Effector CD4-positive, alpha-beta T cell (primary cell): ENCODE results near the gene ADCY5.

Experiments used
- DNase-seq: peaks from one replicate; pipeline ENCODE4 v3.0.0-alpha.2; 2020

ADCY5 gene

DNA sequence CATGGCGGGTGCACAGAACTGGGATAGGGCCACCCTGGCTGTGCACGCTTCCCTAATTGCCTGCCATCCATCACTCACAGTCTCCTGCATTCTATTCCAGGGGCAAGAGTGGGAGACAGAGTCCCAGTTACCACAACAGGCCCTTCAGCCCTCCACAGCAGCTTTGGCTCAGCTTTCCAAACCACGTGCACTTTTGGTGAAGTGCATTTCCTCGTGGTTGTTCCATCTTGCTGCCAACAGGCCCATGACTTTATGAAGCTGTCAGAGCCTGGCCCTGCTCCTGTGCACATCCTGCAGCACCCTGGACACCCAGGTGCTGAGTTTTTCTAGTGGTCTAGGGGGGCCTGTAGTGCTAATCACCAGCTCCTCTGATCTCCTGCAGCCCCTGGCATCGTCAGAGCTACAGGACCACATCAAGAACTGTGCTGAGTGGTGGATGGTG lies 110.2 kb downstream of the ADCY5 start:
- no peak for DNase-seq

DNA sequence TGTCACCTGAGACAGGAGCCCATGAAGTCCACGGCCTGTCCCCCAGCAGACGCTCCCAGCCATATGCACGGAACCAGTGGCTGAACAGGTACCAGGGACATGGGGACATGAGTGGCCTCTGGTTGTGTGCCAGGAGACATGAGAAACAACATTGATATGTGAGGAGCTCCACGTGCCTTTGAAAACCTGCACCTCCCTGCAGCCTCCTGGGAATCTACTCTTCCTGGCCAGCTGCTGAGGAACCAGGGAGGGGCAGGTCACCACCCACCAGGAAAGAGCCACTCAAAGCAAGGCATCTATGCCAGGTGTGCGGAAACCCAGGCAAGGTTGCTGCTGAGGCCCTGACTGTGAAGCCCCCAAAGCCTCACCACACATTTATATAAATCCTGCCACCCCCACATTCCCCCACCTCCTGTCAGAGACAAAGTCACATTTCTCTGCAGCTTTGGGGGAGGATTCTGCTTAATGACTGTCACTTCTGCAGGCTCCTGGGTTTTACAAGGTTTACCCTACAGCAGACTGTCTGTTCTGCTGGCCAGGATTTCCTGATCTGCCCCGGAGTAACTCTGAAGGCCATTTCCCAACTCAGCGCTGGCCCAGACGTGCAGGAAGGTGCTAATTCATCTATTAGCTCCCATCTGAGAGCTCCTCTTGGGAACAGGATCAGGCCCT lies 110.8 kb downstream of the ADCY5 start:
- no peak for DNase-seq

DNA sequence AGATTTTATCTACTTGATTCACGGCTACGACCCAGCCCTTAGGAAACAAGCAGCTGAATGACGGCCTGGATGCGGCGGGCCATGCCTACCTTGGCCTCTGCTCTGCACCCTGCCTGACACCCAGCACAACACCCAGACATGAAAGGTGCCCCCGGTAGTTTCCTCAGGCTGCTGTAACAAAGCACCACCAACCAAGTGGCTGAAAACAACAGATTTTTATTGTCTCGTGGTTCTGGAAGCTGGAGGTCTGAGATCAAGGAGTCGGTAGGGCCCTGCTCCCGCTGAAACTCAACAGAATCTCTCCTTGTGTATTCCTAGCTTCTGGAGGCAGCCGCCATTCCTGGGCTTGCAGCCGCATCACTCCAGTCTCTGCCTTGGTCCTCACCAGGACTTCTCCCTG lies 111.7 kb downstream of the ADCY5 start:
- no peak for DNase-seq

DNA sequence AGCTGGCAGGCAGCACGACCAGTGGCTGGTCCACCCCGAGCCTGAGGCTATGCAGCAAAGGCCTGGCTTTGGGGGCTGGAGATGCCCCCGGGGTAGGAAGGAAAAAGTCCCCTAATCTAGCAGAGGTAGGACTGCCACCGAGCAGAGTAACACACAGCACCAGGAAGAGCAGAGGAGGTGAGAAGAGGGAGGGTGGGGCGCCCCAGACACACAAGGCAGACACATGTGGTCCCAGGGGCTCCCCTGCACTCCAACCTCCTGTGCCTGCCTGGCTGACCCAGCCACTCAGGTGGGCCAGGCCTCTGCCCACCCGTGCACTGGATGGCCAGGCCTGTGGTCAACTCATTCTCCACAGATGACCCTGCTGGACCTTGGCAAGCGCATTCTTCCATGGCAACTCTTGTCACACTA lies 112.4 kb downstream of the ADCY5 start:
- DNase-seq: no peak

DNA sequence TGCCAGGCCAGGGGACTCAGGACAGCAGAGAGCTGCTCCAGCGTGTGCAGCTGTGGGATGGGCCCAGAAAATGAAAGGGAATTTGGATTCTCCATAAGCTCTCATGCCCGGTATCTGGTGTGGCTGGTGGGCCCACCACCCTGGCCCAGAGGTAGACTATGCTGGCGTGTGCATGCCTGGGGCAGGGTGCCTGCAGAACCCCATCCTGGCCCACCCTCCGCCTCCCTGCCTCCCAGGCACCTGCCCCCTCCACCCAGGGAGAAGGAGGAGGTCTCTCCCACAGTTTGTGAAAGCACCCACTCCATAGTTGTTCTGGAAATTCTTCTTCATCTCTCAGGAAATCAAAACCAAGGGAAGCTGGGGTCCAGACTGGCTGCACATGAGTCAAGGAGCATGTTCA lies 112.9 kb downstream of the ADCY5 start:
- DNase-seq: no peak

DNA sequence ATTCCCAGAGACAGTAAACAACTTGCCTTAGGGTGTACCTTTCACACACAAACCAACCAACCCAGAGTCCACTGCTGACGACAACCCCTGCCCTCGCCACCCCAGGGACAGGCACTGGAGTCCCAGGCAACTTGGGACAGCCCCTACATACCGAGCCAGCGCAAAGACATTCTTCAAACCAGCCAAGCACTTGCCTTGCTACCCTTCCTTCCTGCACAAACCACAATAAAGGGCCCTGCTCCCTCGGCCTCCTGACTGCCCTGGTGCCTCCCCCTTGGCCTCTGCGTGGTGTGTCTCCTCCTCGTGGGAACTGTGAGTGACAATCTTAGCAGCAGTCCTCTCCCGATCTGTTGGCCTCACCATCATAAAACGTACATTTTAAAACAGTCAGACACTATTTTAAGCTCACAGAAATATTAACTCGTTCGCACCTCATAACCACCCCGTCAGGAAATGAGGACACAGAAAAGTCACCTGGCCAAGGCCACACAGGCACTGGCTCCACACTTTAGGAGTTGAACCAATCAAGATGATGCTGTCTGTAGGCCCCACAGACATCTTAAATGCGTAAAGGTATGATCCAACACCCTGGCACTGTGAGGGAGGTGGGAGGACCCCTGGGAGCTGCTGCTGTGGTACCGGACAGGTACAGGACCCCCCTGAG lies 113.8 kb downstream of the ADCY5 start:
- no peak for DNase-seq

DNA sequence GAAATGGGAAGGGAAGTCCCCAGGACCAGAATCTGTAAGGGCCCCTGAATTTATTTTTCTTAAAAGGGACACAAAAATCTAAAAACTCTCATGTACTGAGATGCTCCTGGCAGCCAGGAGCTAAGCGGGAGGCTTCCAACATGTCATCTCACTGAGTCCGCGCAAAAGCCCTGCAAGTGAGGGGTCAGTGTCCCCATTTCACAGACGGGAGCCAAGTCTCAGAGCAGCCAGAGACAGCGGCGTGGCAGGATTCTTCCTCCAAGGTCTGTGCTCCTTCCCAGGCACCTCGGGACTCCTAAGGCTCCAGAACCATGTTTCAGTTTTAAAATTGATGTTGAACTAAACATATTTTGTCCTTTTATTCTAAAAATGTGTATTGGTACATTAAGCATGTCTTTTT lies 114.8 kb downstream of the ADCY5 start:
- DNase-seq: no peak

DNA sequence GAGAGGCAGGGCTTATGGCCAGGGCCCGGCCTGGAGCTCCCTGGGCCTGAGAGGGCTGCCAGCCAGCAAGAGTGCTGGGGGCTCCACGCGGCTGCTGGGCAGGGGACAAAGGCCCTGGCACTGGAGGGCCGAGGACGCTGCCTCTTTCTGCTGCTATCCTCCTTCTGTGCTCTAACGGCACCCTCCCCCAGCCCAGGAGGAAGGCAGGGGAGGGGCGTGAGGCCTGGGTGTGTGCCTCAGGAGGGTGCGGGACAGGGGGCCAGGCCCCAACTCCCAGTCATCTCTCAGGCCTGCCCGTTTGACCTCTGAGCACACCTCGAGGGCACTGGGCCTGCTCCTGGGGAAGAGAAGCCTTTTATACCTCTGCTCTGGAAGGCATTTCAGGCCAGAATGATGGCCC lies 115.5 kb downstream of the ADCY5 start:
- DNase-seq: no peak

DNA sequence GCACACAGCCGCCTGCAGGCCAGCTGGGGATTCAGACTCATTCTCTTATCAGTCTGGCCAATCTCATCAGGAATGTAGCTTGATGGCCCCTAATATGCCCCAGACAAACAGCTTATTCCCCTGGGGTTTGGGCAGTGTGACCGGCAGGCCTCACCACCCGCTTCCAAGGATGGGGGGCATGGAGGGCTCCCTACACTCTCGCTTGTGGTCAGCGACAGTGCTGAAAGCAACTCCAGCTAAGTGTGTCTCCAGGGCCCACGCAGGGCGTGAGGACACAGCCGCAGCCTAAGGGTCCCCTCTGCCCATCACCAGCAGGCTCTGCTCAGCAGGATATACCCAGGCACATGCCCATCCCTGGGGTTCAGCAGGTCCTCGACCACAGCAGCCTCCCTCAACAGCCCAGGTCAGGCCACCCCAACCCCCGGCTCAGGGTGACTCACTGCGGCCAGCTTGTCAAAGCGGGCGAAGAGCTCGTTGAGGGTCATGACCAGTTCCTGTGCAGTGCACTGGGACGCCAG lies 116.7 kb downstream of the ADCY5 start:
- no peak for DNase-seq

DNA sequence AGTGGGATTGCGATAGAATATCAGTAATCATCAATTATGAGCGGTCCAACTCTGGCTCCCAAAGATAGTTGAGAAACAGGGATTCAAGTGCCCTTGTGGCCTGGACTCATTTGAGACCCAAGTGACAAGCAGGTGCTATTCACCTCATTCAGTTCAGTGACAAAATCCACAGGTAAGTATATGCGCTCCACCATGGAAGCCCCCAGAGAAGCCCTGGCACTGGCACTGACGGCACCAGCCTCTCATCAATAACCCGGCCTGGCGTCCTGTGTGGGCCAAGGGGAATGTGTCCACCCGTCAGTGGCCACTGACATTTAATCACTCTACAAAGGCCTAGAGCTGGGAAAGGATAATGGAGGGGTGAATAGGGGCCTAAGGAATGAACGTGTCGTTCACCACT lies 117.2 kb downstream of the ADCY5 start:
- no peak for DNase-seq

DNA sequence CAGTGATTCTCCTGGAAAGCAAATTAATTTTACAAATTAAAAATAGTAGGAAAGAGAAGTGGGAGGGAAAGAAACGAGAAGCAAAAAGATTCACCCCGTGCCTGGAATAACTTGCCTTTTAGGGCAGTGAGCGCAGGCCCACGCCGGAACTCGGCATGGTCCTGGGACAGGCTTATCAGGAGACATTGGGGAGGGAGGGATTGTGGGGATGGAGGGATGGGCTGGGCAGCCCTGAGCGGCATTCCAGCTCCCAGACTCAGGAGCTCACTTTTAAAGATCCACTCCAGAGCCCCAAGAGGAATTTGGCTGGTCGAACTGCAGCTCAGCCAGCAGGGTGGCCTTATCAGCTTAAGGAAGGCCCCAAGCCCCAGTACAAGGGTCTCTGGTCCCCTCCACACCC lies 117.9 kb downstream of the ADCY5 start:
- no peak for DNase-seq

DNA sequence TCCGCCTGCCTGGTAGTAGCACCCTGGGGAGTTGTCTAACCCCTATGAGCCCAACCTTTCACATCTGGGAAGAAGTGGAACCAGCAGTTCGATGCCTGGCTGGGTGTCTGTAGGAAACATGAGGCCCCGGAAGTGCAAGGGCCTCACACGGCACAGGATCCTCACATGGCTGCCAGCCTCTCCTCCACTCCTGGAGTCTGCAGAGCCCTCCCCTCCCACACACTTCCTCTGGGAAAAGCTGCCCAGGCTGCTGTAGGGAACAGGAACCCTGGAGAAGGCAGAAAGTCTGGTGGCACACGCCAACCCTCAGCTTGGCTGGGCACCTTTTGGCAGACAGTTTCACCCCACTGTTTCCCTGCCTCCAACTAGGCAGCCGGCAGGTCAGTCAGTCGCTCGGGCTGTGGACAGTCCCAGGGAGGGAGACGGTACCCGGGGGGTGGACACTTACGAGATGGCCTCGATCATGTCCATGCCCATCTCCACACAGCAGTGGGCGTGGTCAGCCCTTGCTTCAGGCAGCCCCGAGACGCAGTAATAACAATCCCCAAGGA lies 118.4 kb downstream of the ADCY5 start:
- DNase-seq: no peak

DNA sequence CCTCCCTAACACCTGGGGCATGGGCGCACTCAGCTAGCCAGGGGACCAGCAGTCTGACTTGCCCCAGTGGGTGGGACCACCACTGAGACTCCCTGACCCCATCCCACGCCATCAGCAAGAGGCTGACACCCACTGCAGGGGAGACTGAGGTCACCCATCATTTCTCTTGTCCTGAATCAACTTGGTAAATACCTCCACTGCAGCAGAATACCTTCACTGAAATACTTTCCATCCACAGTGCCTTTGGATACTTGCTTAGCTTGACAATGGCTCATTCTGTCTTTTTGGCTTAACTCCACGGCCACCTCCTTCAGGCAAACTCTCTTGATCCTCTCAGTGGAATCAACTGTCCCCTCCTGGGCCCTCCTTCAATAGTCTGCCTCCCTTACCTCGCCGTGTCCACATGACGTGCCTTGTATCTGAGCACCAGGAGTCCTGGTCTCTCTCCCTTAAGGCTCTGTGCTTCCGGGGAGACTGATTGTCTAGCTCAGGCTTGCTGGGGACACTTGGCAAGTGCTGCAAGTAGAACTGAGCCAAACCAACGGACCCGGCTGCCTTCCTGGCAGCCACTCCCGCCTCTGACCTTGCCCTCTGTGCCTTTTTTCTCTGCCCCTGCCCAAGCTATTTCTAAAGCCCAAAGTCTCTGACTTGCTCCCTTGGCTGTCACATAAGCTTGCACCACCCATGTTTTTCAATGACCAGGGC lies 119.1 kb downstream of the ADCY5 start:
- DNase-seq: no peak

DNA sequence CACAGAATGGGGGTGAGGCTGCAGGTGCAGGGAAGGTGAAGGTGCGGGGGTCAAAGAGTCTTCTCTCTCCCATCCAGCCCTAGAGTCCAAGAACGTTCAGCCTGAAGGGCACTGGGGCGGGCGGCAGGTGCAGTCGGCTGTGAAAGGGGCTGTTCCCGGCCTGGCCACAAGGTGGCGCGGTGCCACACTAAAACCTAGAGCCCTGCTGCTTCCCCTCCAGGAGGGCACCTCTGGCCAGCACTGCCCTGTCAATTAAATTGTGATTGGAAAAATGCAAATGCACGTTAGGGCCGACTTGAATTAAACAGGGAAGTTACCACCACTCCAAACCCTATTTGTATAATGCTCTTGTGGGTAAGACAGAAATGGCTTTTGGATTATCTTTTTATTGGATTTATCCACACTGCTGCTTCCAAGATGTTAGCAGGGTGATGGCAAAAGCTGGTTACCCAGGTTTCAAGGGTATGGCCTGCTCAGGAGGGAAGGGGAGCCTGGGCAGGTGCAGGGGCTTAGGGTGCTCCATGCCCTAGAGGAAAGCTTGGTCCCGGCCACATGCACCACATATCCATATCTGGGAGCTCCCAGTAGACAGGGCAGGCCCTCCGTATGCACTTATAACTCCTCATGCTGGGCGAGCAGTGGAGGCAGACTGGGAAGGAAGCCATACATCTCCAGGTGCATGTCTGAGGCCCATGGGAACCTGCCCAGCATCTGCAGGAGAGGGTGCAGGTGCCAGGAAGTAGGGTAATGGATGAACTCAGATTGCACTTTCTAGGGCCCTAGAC lies 119.8 kb downstream of the ADCY5 start:
- DNase-seq: peak; percentile 57

DNA sequence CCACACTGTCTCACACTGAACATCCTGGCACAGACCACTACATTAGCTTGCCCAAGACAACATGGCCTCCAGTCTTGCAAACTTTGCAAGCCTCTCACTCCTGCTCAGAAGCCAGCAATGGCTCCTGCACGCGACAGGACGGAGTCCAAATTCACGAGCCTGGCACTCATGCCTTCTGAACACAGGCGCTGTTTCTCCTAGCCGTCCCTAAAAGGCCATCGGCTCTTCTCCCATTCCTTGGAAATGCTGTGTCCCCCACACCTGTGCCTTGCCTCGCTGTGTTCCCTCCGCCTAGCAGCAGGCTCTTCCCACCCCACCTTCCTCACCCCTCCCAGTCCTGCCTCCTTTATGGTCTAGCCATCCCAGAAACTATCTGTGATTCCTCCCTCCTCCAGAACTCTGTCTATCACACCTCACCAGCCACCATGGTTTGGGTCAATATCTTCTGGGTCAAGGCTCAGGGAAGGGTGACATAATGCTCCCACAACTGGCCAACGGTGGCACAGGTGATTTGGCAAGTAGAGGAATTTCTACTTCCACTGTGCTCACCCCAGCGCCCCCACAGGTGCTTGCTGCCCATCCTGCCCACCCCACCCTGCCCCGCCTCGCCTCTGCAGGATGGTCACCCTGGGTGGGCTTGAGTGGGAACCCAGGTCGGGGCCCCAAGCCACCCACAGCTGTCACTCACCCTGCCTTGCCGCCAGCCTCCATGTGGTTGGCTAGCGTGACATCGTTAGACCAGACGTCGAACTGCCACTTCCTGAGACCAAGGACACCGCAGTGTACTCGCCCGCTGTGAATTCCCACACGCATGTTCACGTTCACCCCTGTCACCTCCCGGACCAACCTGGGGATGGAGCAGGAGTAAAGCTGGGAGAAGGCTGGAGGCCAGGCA lies 120.7 kb downstream of the ADCY5 start:
- DNase-seq: no peak

DNA sequence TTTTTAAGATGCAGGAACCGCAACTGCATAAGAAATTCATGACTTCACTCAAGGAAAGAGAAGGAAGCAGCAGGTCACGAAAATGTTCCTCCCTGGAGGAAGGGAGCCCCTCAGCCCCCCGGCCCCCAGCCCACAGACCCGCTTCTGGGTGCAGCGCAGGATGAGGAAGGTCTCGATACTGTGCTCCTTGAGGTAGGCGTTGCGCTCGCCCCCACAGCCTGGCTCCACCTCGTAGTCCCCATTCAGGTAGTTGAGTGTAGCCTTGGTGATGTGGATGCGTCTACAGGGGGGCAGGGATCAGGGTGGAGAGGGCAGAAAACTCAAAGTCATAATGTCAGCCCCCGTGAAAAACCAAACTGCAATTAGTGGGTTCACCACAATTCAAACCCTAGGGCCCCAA lies 121.4 kb downstream of the ADCY5 start:
- DNase-seq: no peak

DNA sequence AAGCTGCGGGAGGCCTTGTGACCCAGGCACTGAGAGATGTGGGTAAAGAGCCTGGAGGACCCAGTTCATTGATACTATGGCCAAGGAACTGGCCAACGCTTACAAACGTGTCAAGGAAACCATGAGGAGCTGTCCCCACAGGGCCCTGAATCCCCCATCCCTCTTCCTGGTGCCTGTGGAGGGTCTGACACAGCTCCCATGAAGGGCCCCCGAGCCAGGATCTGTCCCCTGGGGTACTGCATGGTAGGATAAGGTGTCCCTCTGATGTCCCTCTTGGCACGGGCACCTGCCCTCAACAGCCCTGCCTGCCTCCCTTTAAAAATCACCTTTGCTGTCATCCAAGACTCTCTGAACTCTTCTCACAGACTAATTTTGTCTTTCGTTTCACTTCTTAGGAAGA lies 122.4 kb downstream of the ADCY5 start:
- DNase-seq: no peak

DNA sequence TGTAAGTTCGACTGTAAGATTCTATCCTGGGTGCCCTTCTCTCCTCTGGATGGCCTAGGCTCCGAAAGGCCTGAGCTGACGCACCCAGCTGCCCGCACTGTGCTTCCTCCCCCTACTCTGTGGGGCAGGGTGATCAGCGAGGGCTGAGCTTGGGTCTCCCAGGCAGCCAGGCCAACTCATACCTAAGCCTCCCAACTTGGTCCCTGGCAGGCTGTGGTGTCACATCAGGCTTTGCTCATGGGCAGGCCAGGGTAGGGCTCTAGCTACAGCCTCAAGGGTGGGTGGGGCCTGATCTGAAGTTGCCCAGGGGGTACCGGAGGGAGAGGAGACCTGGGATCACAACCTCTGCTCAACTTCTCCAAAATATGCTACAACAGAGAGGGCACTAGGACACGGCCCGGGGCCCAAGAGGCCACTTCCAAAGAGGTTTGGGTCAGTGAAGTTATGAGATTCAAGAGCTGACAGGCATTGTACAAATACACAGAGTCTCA lies 123.1 kb downstream of the ADCY5 start:
- DNase-seq: no peak

DNA sequence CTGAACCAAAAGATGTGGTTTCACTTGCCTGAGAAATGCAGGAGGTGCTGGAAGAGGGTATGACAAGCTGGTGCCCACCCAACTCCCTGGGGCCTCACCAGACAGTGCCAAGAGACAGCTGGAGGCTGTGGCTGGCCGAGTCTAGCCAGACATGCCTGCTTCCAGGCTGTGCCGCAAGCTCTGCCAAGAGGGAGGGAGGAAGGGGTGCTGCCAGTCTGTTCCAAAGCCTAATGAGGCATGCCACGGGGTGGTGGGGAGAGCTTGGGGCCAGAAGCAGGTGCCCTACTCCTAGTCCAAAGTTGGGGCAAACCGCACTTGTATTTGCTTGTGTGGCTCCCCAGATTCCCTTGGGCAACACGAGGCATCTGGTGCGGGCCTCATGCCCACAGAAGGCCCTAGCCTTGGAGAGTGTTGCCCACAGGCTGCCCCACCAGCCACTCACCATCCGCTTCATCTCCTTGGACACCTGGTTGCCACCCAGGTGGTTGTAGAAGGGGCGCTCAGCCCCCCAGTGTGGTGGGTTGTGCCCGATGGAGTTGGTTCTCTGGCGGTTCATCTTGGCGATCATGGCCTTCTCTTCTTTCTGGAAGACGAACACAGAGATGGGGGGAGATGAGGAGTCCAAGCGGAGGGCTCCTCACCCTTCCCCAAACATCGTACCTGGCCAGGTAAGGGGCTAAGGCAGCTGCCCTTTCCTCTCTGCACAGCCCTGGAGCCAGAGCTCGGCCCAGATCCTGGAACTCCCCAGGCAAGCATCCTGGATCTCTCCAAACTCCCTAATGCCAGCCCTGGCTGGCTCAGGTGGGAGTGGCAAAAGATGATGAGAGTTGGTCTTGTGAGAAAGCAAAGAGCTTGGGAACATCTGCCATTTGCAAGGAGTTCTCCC lies 123.8 kb downstream of the ADCY5 start:
- no peak for DNase-seq

DNA sequence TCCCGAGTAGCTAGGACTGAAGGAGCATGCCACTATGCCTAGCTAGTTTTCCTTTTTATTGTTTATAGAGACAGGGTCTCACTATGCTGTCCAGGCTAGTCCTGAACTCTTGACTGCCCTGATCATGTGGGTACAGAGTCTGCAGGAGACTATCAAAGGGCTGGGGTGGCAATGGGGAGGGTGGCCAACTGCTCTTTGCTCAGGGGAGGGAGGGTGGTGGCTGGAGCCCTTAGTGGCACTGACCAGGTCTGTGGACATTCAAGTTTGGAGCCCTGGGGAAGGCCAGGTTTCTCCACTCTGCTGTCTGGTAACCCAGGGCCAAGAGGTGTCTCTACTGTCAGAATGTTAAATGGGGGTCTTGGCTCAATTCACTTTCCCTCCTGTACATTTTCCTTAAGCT lies 125.1 kb downstream of the ADCY5 start:
- no peak for DNase-seq

DNA sequence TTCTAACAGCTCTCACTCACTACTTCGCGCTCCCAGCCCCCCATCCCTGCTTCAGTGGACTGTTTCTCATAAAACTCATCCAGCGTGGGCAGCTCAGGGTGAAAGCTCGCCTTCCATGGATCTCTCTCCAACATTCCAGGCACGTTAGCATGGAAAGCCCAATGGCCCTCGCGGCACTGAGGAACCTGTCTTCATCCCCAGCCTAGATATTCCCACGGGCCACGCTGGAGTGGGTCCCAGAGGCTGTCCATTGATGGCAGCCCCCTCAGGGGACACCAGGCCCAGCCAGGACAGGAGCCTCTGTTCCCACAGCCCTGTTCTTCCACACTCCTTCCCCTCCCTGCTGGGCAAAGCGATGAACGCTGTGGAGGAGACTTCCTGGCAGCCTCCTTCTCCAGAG lies 126.0 kb downstream of the ADCY5 start:
- no peak for DNase-seq
